Tibial artery (tissue), 4 donors: Measurements from ENCODE around the gene B3GAT2.
"Not testable (repeated sequence)": the region's sequence is repeated elsewhere in the genome, so short reads cannot be mapped to it uniquely, and the experiment has no call there.

Experiments used
- DNase-seq, 2 donors: peaks; one replicate each; pipeline ENCODE4 v3.0.0-alpha.2; 2019
- H3K27ac ChIP-seq, 2 donors: fragments of 200-600 bp; sonication (generic) in 1 of 2; 1 replicate in 1 of 2; 2 replicates in 1 of 2; pipeline ENCODE4 v1.5.1; 2018 to 2019; ENCODE audit warnings: mild to moderate bottlenecking in 1 of 2
- H3K27me3 ChIP-seq, 2 donors: fragments of 200-600 bp; sonication (generic) in 1 of 2; one replicate each; pipeline versions ENCODE4 v1.5.1 to v1.6.0; 2016 to 2019
- H3K36me3 ChIP-seq, 3 donors: fragments of 200-600 bp; sonication (generic) in 2 of 3; one replicate each; pipeline ENCODE4 v1.5.1; 2016 to 2019; ENCODE audit warnings: mild to moderate bottlenecking in 2 of 3
- H3K4me1 ChIP-seq, 4 donors: fragments of 200-600 bp; sonication (generic) in 2 of 4; 1 replicate in 3 of 4; 2 replicates in 1 of 4; pipeline ENCODE4 v1.5.1; 2016 to 2019
- H3K4me3 ChIP-seq, 2 donors: fragments of 200-600 bp; sonication (generic) in 1 of 2; 1 replicate in 1 of 2; 2 replicates in 1 of 2; pipeline ENCODE4 v1.5.1; 2018 to 2019; ENCODE audit warnings: mild to moderate bottlenecking in 2 of 2
- H3K9me3 ChIP-seq, 3 donors: fragments of 200-600 bp; sonication (generic) in 1 of 3; one replicate each; pipeline ENCODE4 v1.5.1; 2016 to 2019
- CTCF ChIP-seq, 2 experiments: fragments of 200-600 bp in 1 of 2; fragments of 450-650 bp in 1 of 2; IDR thresholded peaks; one replicate each; pipeline ENCODE4 v1.5.1; 2017 to 2019; ENCODE audit warnings: antibody characterized with exemption in 2 of 2, mild to moderate bottlenecking in 1 of 2, moderate library complexity in 1 of 2
- intact Hi-C: fragments of 100-400 bp; cut with DNase I; formaldehyde crosslinking; loops from one replicate; pipeline ENCODE4 v1.15.0; 2023; ENCODE audit warnings: low total_unique reads

The B3GAT2 gene

GRCh38 chr6:70952608-70953165 is 4.2 kb downstream of the B3GAT2 start:
- intact Hi-C loops, result no loop called here
- Histone ChIP-seq H3K27me3 (peaks cover 0 to 41% of the 10 kb centered on the region in 2 donors), H3K27ac (no peak overlapping the region), H3K36me3 (no peaks in the 10 kb centered on the region), H3K4me3 (no peak overlapping the region), H3K9me3 (no peaks in the 10 kb centered on the region), H3K4me1 (peaks cover 0 to 27% (median 20%) of the 10 kb centered on the region in 4 donors)
- DNase-seq, result no peak
- no peak for TF ChIP-seq CTCF (IDR thresholded peaks at IDR 0.05)

GRCh38 chr6:70944321-70944720 is 12.5 kb downstream of the B3GAT2 start:
- not testable (repeated sequence) for DNase-seq

GRCh38 chr6:70933853-70934252 is 23.0 kb downstream of the B3GAT2 start:
- Histone ChIP-seq H3K9me3 (no peaks in the 10 kb centered on the region), H3K4me3 (no peak overlapping the region), H3K36me3 (no peaks in the 10 kb centered on the region), H3K27me3 (no peaks in the 10 kb centered on the region), H3K4me1 (no peaks in the 10 kb centered on the region), H3K27ac (no peak overlapping the region)
- intact Hi-C loops, result no loop called here
- no peak for TF ChIP-seq CTCF (IDR thresholded peaks at IDR 0.05)
- DNase-seq, result no peak

More at GRCh38 chr6:70944321-70944720, 12.5 kb downstream of the B3GAT2 start:
- H3K4me1 ChIP-seq, H3K27me3 ChIP-seq, H3K9me3 ChIP-seq, H3K36me3 ChIP-seq, H3K4me3 ChIP-seq, H3K27ac ChIP-seq, intact Hi-C loops: not testable (repeated sequence)

- Histone ChIP-seq H3K4me3 (no peak overlapping the region), H3K36me3 (no peaks in the 10 kb centered on the region), H3K27ac (no peak overlapping the region), H3K9me3 (no peaks in the 10 kb centered on the region), H3K27me3 (no peaks in the 10 kb centered on the region), H3K4me1 (no peaks in the 10 kb centered on the region)
- no peak for DNase-seq
- no peak for TF ChIP-seq CTCF (IDR thresholded peaks at IDR 0.05)
- intact Hi-C loops, result no loop called here
Measured at GRCh38 chr6:70905742-70906141, 51.1 kb downstream of the B3GAT2 start.

GRCh38 chr6:70903665-70904452 is 53.0 kb downstream of the B3GAT2 start:
- no peaks in the 10 kb centered on the region for H3K27me3 ChIP-seq
- no peaks in the 10 kb centered on the region for H3K4me1 ChIP-seq
- intact Hi-C loops, result no loop called here
- H3K4me3 ChIP-seq, result no peak overlapping the region
- no peak for DNase-seq
- H3K36me3 ChIP-seq, result no peaks in the 10 kb centered on the region
- TF ChIP-seq CTCF (IDR thresholded peaks at IDR 0.05), result no peak
- H3K27ac ChIP-seq, result no peak overlapping the region
- H3K9me3 ChIP-seq, result no peaks in the 10 kb centered on the region

- no peaks in the 10 kb centered on the region for H3K36me3 ChIP-seq
- no peak overlapping the region for H3K4me3 ChIP-seq
- no peaks in the 10 kb centered on the region for H3K27me3 ChIP-seq
- intact Hi-C loops, result no loop called here
- H3K9me3 ChIP-seq, result no peaks in the 10 kb centered on the region
- TF ChIP-seq CTCF (IDR thresholded peaks at IDR 0.05), result no peak
- no peaks in the 10 kb centered on the region for H3K4me1 ChIP-seq
- no peak overlapping the region for H3K27ac ChIP-seq
- no peak for DNase-seq
Measured at GRCh38 chr6:70901324-70901723, 55.5 kb downstream of the B3GAT2 start.
